ENCODE data around the gene SLC5A11.

SLC5A11 gene

GRCh38 chr16:24925163-24925562, 79.4 kb downstream of the SLC5A11 start:
- DNase-seq, result no peak

DNA sequence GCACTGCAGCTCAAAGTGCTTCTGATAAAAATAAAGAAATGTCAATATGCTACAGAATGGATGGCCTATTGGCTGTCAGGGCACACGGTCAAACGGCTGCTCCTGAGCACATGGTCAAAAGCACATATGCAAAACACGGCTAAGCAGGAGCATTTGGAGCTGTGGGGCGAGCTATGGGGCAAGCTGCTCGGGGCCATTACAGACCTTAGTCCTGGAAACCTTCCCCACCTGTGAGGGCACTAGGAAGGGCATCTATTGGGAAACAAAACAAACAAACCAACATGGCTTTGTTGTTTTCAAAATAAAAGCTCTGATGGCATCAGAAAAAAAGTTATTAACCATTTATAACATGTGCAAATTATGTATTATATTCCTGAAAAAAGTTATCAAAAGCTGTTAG, 83.6 kb downstream of the SLC5A11 start:
- no peak for DNase-seq

DNA sequence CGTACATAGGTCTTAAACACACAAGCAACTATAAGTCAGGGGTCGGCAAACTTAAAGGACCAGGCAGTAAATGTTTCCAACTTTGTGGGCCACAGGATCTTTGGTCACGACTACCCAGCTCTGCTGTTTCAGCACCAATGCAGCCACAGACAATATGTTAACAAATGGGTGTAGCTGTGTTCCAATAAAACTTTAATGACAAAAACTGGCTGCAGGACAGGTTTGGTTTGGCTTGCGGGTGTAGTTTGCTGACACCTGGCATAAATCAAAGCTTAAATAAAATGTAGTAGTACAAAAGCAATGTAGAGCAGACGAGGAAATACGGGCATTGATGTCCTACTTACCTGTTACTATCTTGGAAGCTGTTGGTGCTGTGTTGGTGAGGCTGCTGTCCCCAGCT, 84.7 kb downstream of the SLC5A11 start:
- DNase-seq, result no peak

DNA sequence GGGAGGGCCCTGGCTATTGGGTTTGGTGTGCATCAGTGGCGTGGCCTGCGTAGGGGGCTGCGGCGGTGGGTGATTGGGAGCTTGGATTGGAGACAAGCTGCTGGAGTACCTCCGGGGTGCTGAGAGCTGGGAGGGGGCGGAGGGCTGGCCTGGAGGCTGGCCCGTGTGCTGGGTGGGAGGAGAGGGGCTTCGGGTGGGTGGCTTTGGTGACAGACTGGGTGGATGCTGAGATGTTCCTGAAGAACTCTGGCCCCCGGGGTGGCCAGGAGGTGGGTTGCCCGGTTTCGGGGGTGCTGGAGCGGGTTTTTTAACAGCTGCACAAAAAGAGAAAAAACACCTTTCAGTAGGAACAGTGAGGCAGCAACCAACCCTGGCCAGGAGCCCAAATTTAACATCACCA, 85.3 kb downstream of the SLC5A11 start:
- DNase-seq, result no peak

GRCh38 chr16:24935336-24935735, 89.6 kb downstream of the SLC5A11 start:
- no peak for DNase-seq

- no peak for DNase-seq
Measured at GRCh38 chr16:24936151-24936550, 90.4 kb downstream of the SLC5A11 start.

DNA sequence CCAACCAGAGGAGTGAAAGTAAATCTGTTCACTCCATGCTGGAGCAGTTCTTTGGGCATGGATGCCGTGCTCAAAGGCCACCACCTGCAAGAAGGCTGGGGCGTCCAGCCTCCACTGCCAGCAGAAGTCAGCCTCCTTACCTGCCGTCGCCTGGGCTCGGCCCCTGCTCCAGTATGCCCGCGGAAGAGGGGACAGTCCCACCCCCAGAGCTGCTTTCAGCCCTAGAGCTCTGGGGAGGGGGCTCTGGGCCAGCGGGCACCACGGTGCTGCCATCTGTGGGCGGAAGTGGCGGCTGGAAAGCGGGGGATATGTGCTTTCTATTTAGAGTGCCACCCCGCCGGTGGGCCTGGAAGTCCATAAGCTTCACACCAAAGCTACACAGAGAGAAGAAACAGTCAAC, 93.5 kb downstream of the SLC5A11 start:
- DNase-seq, result no peak

DNA sequence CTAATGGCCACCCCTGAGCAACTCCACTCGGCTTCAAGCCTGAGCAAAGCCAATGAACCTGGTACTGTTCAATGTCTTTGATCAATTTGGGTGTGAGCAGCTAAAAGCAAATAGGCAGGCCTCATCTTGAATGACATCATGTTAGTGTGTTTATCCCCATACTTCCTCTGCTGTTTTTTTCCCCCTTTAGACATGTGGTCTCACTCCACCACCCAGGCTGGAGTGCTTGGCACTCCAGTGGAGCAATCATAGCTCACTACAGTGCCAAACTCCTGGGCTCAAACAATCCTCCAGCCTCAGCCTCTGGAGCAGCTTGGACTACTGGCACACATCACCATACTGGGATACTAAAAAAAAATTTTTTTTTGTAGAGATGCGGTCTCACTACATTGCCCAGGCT, 94.0 kb downstream of the SLC5A11 start:
- no peak for DNase-seq

GRCh38 chr16:24943471-24943870, 97.7 kb downstream of the SLC5A11 start:
- no peak for DNase-seq

GRCh38 chr16:24944206-24944605, 98.4 kb downstream of the SLC5A11 start:
- no peak for DNase-seq

- DNase-seq, result no peak
Measured at GRCh38 chr16:24946155-24946554, 100.4 kb downstream of the SLC5A11 start.

DNA sequence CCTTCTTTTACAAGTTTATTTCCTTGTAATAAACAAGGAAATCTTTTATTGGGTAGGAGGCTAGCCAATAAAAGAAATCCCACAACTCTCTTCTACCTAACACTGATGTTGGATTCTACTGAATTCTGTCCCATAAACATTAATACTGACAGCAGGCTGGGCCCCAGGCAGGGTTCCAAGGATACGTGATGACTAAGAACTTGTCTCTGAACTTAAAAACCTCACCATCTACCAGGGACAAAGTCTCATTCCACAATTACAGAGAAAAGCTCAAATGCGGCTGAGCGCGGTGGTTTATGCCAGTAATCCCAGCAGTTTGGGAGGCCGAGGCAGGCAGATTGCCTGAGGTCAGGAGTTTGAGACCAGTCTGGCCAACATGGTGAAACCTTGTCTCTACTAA, 104.5 kb downstream of the SLC5A11 start:
- no peak for DNase-seq

DNA sequence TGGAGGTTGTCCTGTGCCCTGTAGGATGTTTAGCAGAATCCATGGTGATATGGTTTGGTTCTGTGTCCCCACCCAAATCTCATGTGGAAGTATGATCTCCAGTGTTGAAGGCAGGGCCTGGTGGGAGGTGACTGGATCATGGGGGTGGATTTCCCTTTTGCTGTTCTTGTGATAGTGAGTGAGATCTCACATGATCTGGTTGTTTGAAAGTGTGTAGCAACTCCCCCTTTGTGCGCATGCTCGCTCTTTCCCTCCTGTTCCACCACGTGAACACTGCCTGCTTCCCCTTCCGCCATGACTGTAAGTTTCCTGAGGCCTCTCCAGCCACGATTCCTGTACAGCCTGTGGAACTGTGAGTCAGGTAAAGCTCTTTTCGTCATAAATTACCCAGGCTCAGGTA, 107.5 kb downstream of the SLC5A11 start:
- no peak for DNase-seq

GRCh38 chr16:24953721-24954120, 108.0 kb downstream of the SLC5A11 start:
- DNase-seq, result no peak

- no peak for DNase-seq
Measured at GRCh38 chr16:24954137-24954536, 108.4 kb downstream of the SLC5A11 start.

GRCh38 chr16:24955975-24956731, 110.4 kb downstream of the SLC5A11 start:
- DNase-seq, result no peak

- no peak for DNase-seq
Measured at GRCh38 chr16:24957887-24958286, 112.1 kb downstream of the SLC5A11 start.
